GM21381 (cell line): ENCODE results near the gene CALB2.
"Not testable (repeated sequence)": the region's sequence is repeated elsewhere in the genome, so short reads cannot be mapped to it uniquely, and the experiment has no call there.

ENCODE experiments used
- ATAC-seq: cut with Tn5 transposase; IDR thresholded peaks from one replicate; pipeline ENCODE4 v1.9.1; 2021; ENCODE audit warnings: mild to moderate bottlenecking, moderate library complexity; ENCODE audit not compliant: unreplicated experiment

Gene CALB2

GRCh38 chr16:71352466-71352865 is 6.1 kb upstream of the CALB2 start:
- no peak for ATAC-seq

GRCh38 chr16:71352963-71353460 is 5.5 kb upstream of the CALB2 start:
- no peak for ATAC-seq

- ATAC-seq: no peak
Measured at GRCh38 chr16:71353736-71354135, 4.8 kb upstream of the CALB2 start.

GRCh38 chr16:71354156-71354555 is 4.4 kb upstream of the CALB2 start:
- ATAC-seq: no peak

- ATAC-seq: no peak
Measured at GRCh38 chr16:71356051-71356740, 2.3 kb upstream of the CALB2 start.

- ATAC-seq: not testable (repeated sequence)
Measured at GRCh38 chr16:71356936-71357335, 1.6 kb upstream of the CALB2 start.

- no peak for ATAC-seq
Measured at GRCh38 chr16:71357681-71358080, 842 bp upstream of the CALB2 start.

- ATAC-seq: no peak
Measured at GRCh38 chr16:71359431-71359830, 908 bp downstream of the CALB2 start.

- ATAC-seq: no peak
Measured at GRCh38 chr16:71360378-71360777, 1.9 kb downstream of the CALB2 start.

GRCh38 chr16:71364133-71364681 is 5.7 kb downstream of the CALB2 start:
- no peak for ATAC-seq

- no peak for ATAC-seq
Measured at GRCh38 chr16:71365021-71365420, 6.5 kb downstream of the CALB2 start.

GRCh38 chr16:71367241-71367976 is 8.9 kb downstream of the CALB2 start:
- peak; percentile 54 for ATAC-seq

- ATAC-seq: no peak
Measured at GRCh38 chr16:71368958-71369357, 10.4 kb downstream of the CALB2 start.

GRCh38 chr16:71369494-71369893 is 11.0 kb downstream of the CALB2 start:
- no peak for ATAC-seq

GRCh38 chr16:71371237-71371636 is 12.7 kb downstream of the CALB2 start:
- ATAC-seq: no peak

GRCh38 chr16:71373073-71373472 is 14.6 kb downstream of the CALB2 start:
- ATAC-seq: no peak

- ATAC-seq: no peak
Measured at GRCh38 chr16:71376465-71377157, 18.1 kb downstream of the CALB2 start.

GRCh38 chr16:71379711-71380110 is 21.2 kb downstream of the CALB2 start:
- ATAC-seq: no peak

GRCh38 chr16:71380831-71381230 is 22.3 kb downstream of the CALB2 start:
- no peak for ATAC-seq

- no peak for ATAC-seq
Measured at GRCh38 chr16:71383054-71383773, 24.7 kb downstream of the CALB2 start.
